Measurements from ENCODE around the gene SEZ6L2. TPM values are rescaled to one million over a fixed set of nuclear protein-coding genes. Genes with fewer than 3 reads are reported as not detected.
"Not testable (repeated sequence)": the region's sequence is repeated elsewhere in the genome, so short reads cannot be mapped to it uniquely, and the experiment has no call there.

The SEZ6L2 gene
- total RNA-seq, 1 donor from 2014 or later: 13.2 TPM

DNA sequence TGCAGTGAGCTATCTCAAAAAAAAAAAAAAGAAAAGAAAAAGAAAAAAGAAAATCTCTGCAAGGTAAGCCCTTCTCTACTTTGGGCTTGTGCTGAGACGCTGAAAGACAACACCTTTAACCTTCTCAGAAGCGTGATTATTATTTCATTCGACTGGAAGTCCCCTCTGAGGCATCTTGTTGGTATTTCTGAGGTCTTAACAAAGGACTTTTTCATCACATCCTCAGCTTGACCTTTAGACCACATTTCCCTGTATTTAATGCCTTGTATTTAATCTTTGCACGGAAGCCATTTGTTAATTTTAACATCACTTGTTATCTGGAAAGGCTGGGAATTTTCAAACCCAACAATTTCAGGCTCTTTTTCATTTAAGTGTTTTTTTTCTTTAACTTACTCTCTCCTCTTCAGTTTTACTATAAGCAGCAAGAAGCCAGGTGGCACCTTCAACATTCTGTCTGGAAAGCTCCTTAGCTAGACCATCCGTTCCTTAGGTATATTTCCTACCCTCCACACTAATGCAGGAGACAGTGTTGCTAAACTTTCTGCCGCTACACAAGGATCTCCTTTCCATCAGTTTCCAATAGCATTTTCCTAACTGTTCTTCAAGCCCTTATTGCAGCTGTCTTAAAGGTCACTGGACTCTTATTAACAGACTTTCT, 16.4 kb upstream of the SEZ6L2 start:
- TF ChIP-seq, protein P1, sequence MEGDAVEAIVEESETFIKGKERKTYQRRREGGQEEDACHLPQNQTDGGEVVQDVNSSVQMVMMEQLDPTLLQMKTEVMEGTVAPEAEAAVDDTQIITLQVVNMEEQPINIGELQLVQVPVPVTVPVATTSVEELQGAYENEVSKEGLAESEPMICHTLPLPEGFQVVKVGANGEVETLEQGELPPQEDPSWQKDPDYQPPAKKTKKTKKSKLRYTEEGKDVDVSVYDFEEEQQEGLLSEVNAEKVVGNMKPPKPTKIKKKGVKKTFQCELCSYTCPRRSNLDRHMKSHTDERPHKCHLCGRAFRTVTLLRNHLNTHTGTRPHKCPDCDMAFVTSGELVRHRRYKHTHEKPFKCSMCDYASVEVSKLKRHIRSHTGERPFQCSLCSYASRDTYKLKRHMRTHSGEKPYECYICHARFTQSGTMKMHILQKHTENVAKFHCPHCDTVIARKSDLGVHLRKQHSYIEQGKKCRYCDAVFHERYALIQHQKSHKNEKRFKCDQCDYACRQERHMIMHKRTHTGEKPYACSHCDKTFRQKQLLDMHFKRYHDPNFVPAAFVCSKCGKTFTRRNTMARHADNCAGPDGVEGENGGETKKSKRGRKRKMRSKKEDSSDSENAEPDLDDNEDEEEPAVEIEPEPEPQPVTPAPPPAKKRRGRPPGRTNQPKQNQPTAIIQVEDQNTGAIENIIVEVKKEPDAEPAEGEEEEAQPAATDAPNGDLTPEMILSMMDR (IDR thresholded peaks at IDR 0.05; ENCODE audit: unreplicated experiment): no peak
- no peak for DNase-seq (ENCODE audit: low spot score, unreplicated experiment)
- Mint-ChIP-seq H3K9me3 (ENCODE audit: low read depth) (no peaks in the 10 kb centered on the region), H3K4me3 (ENCODE audit: low read depth) (no peak overlapping the region), H3K27me3 (no peaks in the 10 kb centered on the region), H3K27ac (peak overlapping the region; percentile 14), H3K4me1 (ENCODE audit: low read depth) (peaks cover 4% of the 10 kb centered on the region), H3K36me3 (ENCODE audit: insufficient read depth) (peaks cover 14% of the 10 kb centered on the region)

DNA sequence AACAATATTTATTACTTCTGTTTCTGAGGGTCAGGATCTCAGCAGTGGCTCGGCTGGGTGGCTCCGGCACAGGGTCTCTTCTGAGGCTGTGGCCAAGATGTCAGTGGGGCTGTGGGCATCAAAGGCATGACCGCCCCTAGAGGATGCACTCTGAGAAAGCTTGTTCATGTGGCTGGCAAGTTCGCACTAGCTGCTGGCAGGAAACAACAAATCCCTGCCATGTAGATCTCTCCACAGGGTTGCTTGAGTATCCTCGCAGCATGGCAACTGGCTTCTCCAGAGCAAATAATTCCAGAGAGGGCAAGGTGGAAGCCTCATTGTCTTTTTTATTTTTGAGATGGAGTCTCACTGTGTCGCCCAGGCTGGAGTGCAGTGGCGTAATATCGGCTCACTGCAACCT, 14.2 kb upstream of the SEZ6L2 start:
- no peak for DNase-seq (ENCODE audit: low spot score, unreplicated experiment)
- no peak overlapping the region for H3K27ac Mint-ChIP-seq

DNA sequence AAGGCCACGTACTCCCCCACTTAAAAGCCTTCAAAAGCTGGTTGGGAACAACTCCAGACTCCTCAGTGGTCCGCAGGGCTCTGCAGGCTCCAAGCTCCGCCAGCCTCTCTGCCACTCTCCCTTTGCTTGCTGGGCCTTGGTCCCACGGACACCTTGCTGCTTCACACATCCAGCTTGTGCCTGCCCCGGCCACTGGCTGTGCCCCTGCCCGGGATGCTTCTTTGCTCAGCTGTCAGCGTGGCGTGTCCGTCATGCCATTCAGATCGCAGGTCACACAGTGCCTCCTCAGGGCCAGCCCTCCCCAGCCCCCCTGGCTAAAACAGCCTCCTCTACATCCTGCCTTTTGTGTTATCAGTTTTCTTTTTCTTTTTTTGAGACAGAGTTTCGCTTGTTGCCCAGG, 12.7 kb upstream of the SEZ6L2 start:
- Mint-ChIP-seq H3K4me3 (ENCODE audit: low read depth) (no peak overlapping the region), H3K27ac (peak overlapping the region; percentile 86), H3K4me1 (ENCODE audit: low read depth) (peaks cover 4% of the 10 kb centered on the region), H3K27me3 (no peaks in the 10 kb centered on the region), H3K36me3 (ENCODE audit: insufficient read depth) (peaks cover 12% of the 10 kb centered on the region), H3K9me3 (ENCODE audit: low read depth) (no peaks in the 10 kb centered on the region)
- TF ChIP-seq, protein P1 (IDR thresholded peaks at IDR 0.05; ENCODE audit: unreplicated experiment): no peak
- DNase-seq (ENCODE audit: low spot score, unreplicated experiment): no peak

More for the DNA sequence above, 14.2 kb upstream of the SEZ6L2 start:
- TF ChIP-seq, protein P1 (IDR thresholded peaks at IDR 0.05; ENCODE audit: unreplicated experiment): no peak
- no peaks in the 10 kb centered on the region for H3K9me3 Mint-ChIP-seq (ENCODE audit: low read depth)
- peaks cover 4% of the 10 kb centered on the region for H3K4me1 Mint-ChIP-seq (ENCODE audit: low read depth)
- H3K4me3 Mint-ChIP-seq (ENCODE audit: low read depth): no peak overlapping the region
- no peaks in the 10 kb centered on the region for H3K27me3 Mint-ChIP-seq
- peaks cover 14% of the 10 kb centered on the region for H3K36me3 Mint-ChIP-seq (ENCODE audit: insufficient read depth)

DNA sequence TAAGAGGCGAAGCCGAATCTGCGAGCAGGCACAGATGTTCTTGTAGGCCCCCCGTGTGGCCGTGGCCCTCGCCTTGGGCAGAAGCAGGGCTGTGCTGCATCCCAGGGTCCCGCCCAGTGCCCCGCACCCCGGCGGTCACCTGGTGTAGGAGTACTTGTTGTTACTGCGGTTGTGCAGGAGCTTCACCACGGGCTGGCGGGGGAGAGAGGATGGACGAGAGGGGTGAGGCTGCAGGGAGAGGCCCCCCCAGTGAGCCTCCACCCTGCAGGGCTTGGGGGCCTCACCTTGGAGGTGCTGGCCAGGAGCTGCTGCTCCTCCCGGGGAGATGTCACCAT, 12.3 kb upstream of the SEZ6L2 start:
- H3K27ac Mint-ChIP-seq: no peak overlapping the region

DNA sequence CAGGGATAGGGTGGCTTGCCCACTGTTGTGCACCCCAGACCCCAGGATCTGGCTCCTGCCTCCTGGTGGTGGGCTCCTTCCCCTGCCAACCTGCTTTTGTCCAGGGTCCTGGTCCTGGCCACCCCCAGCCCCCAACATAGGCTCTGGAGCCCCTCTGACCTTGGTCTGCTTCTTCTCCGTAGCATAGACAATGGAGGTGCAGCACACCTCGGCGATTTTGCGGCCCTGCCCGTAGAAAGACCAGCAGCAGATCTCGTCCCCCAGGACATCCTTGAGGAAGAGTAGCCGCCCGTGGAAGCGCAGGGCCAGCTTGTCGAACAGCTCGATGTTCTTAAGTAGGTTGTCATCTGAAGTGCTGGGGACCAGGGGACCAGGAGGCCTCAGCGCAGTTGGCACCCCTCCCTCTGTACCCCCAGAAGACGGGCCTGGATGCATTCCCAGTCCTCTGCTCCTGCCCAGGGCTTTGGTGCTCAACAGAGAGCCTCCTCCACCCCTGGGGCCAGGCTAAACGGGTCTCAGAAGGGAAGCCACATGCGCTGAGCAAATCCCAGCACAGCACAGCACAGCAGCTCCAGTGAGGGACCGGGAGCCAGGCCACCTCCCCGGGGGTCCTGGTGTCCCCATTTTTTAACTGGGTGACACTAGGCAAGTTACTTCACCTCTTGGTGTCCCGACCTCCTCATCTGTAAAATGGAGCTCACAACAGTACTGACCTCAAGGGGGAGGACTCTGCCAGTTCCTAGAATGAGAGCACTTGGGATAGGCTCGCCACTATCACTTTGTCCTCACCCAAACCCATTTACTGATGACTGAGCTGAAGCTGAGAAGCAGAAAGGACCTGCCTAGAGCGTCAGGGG, 11.7 kb upstream of the SEZ6L2 start:
- peaks cover 4% of the 10 kb centered on the region for H3K4me1 Mint-ChIP-seq (ENCODE audit: low read depth)
- peaks cover 8% of the 10 kb centered on the region for H3K36me3 Mint-ChIP-seq (ENCODE audit: insufficient read depth)
- no peak overlapping the region for H3K27ac Mint-ChIP-seq
- H3K27me3 Mint-ChIP-seq: no peaks in the 10 kb centered on the region
- H3K4me3 Mint-ChIP-seq (ENCODE audit: low read depth): no peak overlapping the region
- no peaks in the 10 kb centered on the region for H3K9me3 Mint-ChIP-seq (ENCODE audit: low read depth)
- TF ChIP-seq, protein P1 (IDR thresholded peaks at IDR 0.05; ENCODE audit: unreplicated experiment): no peak
- no peak for DNase-seq (ENCODE audit: low spot score, unreplicated experiment)

More for the DNA sequence above, 12.3 kb upstream of the SEZ6L2 start:
- DNase-seq (ENCODE audit: low spot score, unreplicated experiment): no peak
- peaks cover 4% of the 10 kb centered on the region for H3K4me1 Mint-ChIP-seq (ENCODE audit: low read depth)
- no peaks in the 10 kb centered on the region for H3K27me3 Mint-ChIP-seq
- H3K36me3 Mint-ChIP-seq (ENCODE audit: insufficient read depth): peaks cover 9% of the 10 kb centered on the region
- no peak overlapping the region for H3K4me3 Mint-ChIP-seq (ENCODE audit: low read depth)
- TF ChIP-seq, protein P1 (IDR thresholded peaks at IDR 0.05; ENCODE audit: unreplicated experiment): no peak
- no peaks in the 10 kb centered on the region for H3K9me3 Mint-ChIP-seq (ENCODE audit: low read depth)

DNA sequence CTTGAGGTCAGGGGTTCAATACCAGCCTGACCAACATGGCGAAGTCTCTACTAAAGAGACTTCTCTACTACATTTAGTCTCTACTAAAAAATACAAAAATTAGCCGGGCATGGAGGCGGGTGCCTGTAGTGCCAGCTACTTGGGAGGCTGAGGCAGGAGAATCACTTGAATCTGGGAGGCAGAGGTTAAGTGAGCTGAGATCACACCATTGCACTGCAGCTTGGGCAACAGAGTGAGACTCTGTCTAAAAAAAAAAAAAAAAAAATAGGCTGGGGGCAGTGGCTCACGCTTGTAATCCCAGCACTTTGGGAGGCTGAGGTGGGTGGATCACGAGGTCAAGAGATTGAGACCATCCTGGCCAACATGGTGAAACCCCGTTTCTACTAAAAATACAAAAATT, 10.5 kb upstream of the SEZ6L2 start:
- H3K4me3 Mint-ChIP-seq (ENCODE audit: low read depth); H3K9me3 Mint-ChIP-seq (ENCODE audit: low read depth); DNase-seq (ENCODE audit: low spot score, unreplicated experiment); H3K27ac Mint-ChIP-seq; H3K27me3 Mint-ChIP-seq; H3K4me1 Mint-ChIP-seq (ENCODE audit: low read depth); H3K36me3 Mint-ChIP-seq (ENCODE audit: insufficient read depth): not testable (repeated sequence)

All from progenitor cell of endocrine pancreas (in vitro differentiated cells).